ENCODE measurements around the gene DPP4. TPM values are rescaled to one million over a fixed set of nuclear protein-coding genes. Genes with fewer than 3 reads are reported as not detected.

Gene DPP4
- total RNA-seq, 1 donor from 2014 or later: 65.8 TPM

GRCh38 chr2:162079514-162079913, 5.5 kb upstream of the DPP4 start:
- H3K9me3 Mint-ChIP-seq: peaks cover 41% of the 10 kb centered on the region
- peaks cover 17% of the 10 kb centered on the region for H3K4me1 Mint-ChIP-seq (ENCODE audit: low read depth)
- intact Hi-C loops (cut with micrococcal nuclease): no loop called here
- no peak overlapping the region for H3K4me3 Mint-ChIP-seq (ENCODE audit: low read depth)
- H3K27me3 Mint-ChIP-seq (ENCODE audit: low read depth): peaks cover 7% of the 10 kb centered on the region
- H3K36me3 Mint-ChIP-seq (ENCODE audit: low read depth): peaks cover 39% of the 10 kb centered on the region
- H3K27ac Mint-ChIP-seq: no peak overlapping the region
- DNase-seq (ENCODE audit: low spot score): no peak

- Mint-ChIP-seq H3K27ac (no peak overlapping the region), H3K9me3 (peaks cover 37% of the 10 kb centered on the region), H3K4me1 (ENCODE audit: low read depth) (peaks cover 36% of the 10 kb centered on the region), H3K27me3 (ENCODE audit: low read depth) (no peaks in the 10 kb centered on the region), H3K36me3 (ENCODE audit: low read depth) (peaks cover 59% of the 10 kb centered on the region), H3K4me3 (ENCODE audit: low read depth) (peak overlapping the region; percentile 87)
- intact Hi-C loops (cut with micrococcal nuclease): no loop called here
- no peak for DNase-seq (ENCODE audit: low spot score)
Measured at GRCh38 chr2:162075689-162076132, 1.7 kb upstream of the DPP4 start.

GRCh38 chr2:162074928-162075688, 1.1 kb upstream of the DPP4 start:
- no peak for DNase-seq (ENCODE audit: low spot score)
- Mint-ChIP-seq H3K9me3 (peaks cover 32% of the 10 kb centered on the region), H3K36me3 (ENCODE audit: low read depth) (peaks cover 65% of the 10 kb centered on the region), H3K4me3 (ENCODE audit: low read depth) (peak overlapping the region; percentile 87), H3K4me1 (ENCODE audit: low read depth) (peaks cover 42% of the 10 kb centered on the region), H3K27me3 (ENCODE audit: low read depth) (no peaks in the 10 kb centered on the region), H3K27ac (peak overlapping the region; percentile 44)
- intact Hi-C loops (cut with micrococcal nuclease): loop anchor here (5.0 kb wide), 3 partner anchors 47 to 998 kb away; no protein-coding TSS in a partner anchor

GRCh38 chr2:162074632-162074895, 549 bp upstream of the DPP4 start:
- no peaks in the 10 kb centered on the region for H3K27me3 Mint-ChIP-seq (ENCODE audit: low read depth)
- peak overlapping the region; percentile 87 for H3K4me3 Mint-ChIP-seq (ENCODE audit: low read depth)
- peaks cover 43% of the 10 kb centered on the region for H3K4me1 Mint-ChIP-seq (ENCODE audit: low read depth)
- H3K36me3 Mint-ChIP-seq (ENCODE audit: low read depth): peaks cover 65% of the 10 kb centered on the region
- no peak for DNase-seq (ENCODE audit: low spot score)
- peak overlapping the region; percentile 63 for H3K27ac Mint-ChIP-seq
- intact Hi-C loops (cut with micrococcal nuclease): loop anchor here (5.0 kb wide), 3 partner anchors 48 to 997 kb away; no protein-coding TSS in a partner anchor
- H3K9me3 Mint-ChIP-seq: peaks cover 26% of the 10 kb centered on the region

GRCh38 chr2:162072976-162073887, 783 bp downstream of the DPP4 start:
- DNase-seq (ENCODE audit: low spot score): no peak
- H3K4me3 Mint-ChIP-seq (ENCODE audit: low read depth): peak overlapping the region; percentile 87
- H3K36me3 Mint-ChIP-seq (ENCODE audit: low read depth): peaks cover 69% of the 10 kb centered on the region
- H3K9me3 Mint-ChIP-seq: peaks cover 13% of the 10 kb centered on the region
- no peaks in the 10 kb centered on the region for H3K27me3 Mint-ChIP-seq (ENCODE audit: low read depth)
- H3K27ac Mint-ChIP-seq: peak overlapping the region; percentile 74
- peaks cover 52% of the 10 kb centered on the region for H3K4me1 Mint-ChIP-seq (ENCODE audit: low read depth)
- intact Hi-C loops (cut with micrococcal nuclease): loop anchor here (1.0 to 5.0 kb wide), 7 partner anchors 14 to 996 kb away; no protein-coding TSS in a partner anchor

- intact Hi-C loops (cut with micrococcal nuclease): loop anchor here (1.0 to 5.0 kb wide), 7 partner anchors 13 to 995 kb away; no protein-coding TSS in a partner anchor
- DNase-seq (ENCODE audit: low spot score): no peak
- H3K36me3 Mint-ChIP-seq (ENCODE audit: low read depth): peaks cover 69% of the 10 kb centered on the region
- peak overlapping the region; percentile 87 for H3K4me3 Mint-ChIP-seq (ENCODE audit: low read depth)
- peak overlapping the region; percentile 74 for H3K27ac Mint-ChIP-seq
- H3K9me3 Mint-ChIP-seq: peaks cover 3% of the 10 kb centered on the region
- H3K4me1 Mint-ChIP-seq (ENCODE audit: low read depth): peaks cover 62% of the 10 kb centered on the region
- H3K27me3 Mint-ChIP-seq (ENCODE audit: low read depth): no peaks in the 10 kb centered on the region
Measured at GRCh38 chr2:162072181-162072702, 1.8 kb downstream of the DPP4 start.

GRCh38 chr2:162071001-162071400, 3.0 kb downstream of the DPP4 start:
- Mint-ChIP-seq H3K27me3 (ENCODE audit: low read depth) (no peaks in the 10 kb centered on the region), H3K27ac (no peak overlapping the region), H3K4me1 (ENCODE audit: low read depth) (peaks cover 69% of the 10 kb centered on the region), H3K4me3 (ENCODE audit: low read depth) (peak overlapping the region; percentile 68), H3K36me3 (ENCODE audit: low read depth) (peaks cover 69% of the 10 kb centered on the region), H3K9me3 (no peaks in the 10 kb centered on the region)
- DNase-seq (ENCODE audit: low spot score): no peak
- intact Hi-C loops (cut with micrococcal nuclease): loop anchor here (5.0 kb wide), 3 partner anchors 51 to 994 kb away; no protein-coding TSS in a partner anchor

- Mint-ChIP-seq H3K4me3 (ENCODE audit: low read depth) (peak overlapping the region; percentile 68), H3K27me3 (ENCODE audit: low read depth) (no peaks in the 10 kb centered on the region), H3K4me1 (ENCODE audit: low read depth) (peaks cover 63% of the 10 kb centered on the region), H3K27ac (no peak overlapping the region), H3K9me3 (no peaks in the 10 kb centered on the region), H3K36me3 (ENCODE audit: low read depth) (peaks cover 68% of the 10 kb centered on the region)
- intact Hi-C loops (cut with micrococcal nuclease): loop anchor here (5.0 kb wide), 3 partner anchors 52 to 993 kb away; no protein-coding TSS in a partner anchor
- DNase-seq (ENCODE audit: low spot score): no peak
Measured at GRCh38 chr2:162070228-162070936, 3.6 kb downstream of the DPP4 start.

GRCh38 chr2:162069267-162069903, 4.6 kb downstream of the DPP4 start:
- Mint-ChIP-seq H3K4me1 (ENCODE audit: low read depth) (peaks cover 61% of the 10 kb centered on the region), H3K9me3 (no peaks in the 10 kb centered on the region), H3K27me3 (ENCODE audit: low read depth) (no peaks in the 10 kb centered on the region), H3K36me3 (ENCODE audit: low read depth) (peaks cover 75% of the 10 kb centered on the region), H3K4me3 (ENCODE audit: low read depth) (no peak overlapping the region), H3K27ac (no peak overlapping the region)
- no peak for DNase-seq (ENCODE audit: low spot score)
- intact Hi-C loops (cut with micrococcal nuclease): no loop called here

GRCh38 chr2:162067596-162067995, 6.4 kb downstream of the DPP4 start:
- Mint-ChIP-seq H3K4me3 (ENCODE audit: low read depth) (no peak overlapping the region), H3K36me3 (ENCODE audit: low read depth) (peaks cover 88% of the 10 kb centered on the region), H3K27me3 (ENCODE audit: low read depth) (no peaks in the 10 kb centered on the region), H3K9me3 (no peaks in the 10 kb centered on the region), H3K4me1 (ENCODE audit: low read depth) (peaks cover 74% of the 10 kb centered on the region), H3K27ac (no peak overlapping the region)
- intact Hi-C loops (cut with micrococcal nuclease): no loop called here
- DNase-seq (ENCODE audit: low spot score): no peak

- peaks cover 84% of the 10 kb centered on the region for H3K36me3 Mint-ChIP-seq (ENCODE audit: low read depth)
- H3K4me3 Mint-ChIP-seq (ENCODE audit: low read depth): no peak overlapping the region
- no peaks in the 10 kb centered on the region for H3K27me3 Mint-ChIP-seq (ENCODE audit: low read depth)
- no peak for DNase-seq (ENCODE audit: low spot score)
- peaks cover 70% of the 10 kb centered on the region for H3K4me1 Mint-ChIP-seq (ENCODE audit: low read depth)
- intact Hi-C loops (cut with micrococcal nuclease): no loop called here
- no peak overlapping the region for H3K27ac Mint-ChIP-seq
- no peaks in the 10 kb centered on the region for H3K9me3 Mint-ChIP-seq
Measured at GRCh38 chr2:162065767-162066166, 8.2 kb downstream of the DPP4 start.

GRCh38 chr2:162063899-162064298, 10.1 kb downstream of the DPP4 start:
- Mint-ChIP-seq H3K4me3 (ENCODE audit: low read depth) (peak overlapping the region; percentile 45), H3K27me3 (ENCODE audit: low read depth) (no peaks in the 10 kb centered on the region), H3K36me3 (ENCODE audit: low read depth) (peaks cover 83% of the 10 kb centered on the region), H3K4me1 (ENCODE audit: low read depth) (peaks cover 74% of the 10 kb centered on the region), H3K9me3 (no peaks in the 10 kb centered on the region), H3K27ac (peak overlapping the region; percentile 79)
- intact Hi-C loops (cut with micrococcal nuclease): loop anchor here (5.0 kb wide), 1 partner anchor 757 kb away; the partner anchor contains the start of gene PSMD14
- no peak for DNase-seq (ENCODE audit: low spot score)

Measured in activated T-helper 2 cell treated with anti-CD3 and anti-CD28 coated beads, Interferon-gamma antibody, Interleukin-2, Interleukin-4, amounts not matched to agents 10 μg/mL and 5 μg/mL and 100 μg/mL, durations not matched to agents 14 hours and 24 hours and 36 hours (primary cell).